GM20000 (cell line): Measurements from ENCODE around the gene KLF7.

Experiments used
- DNase-seq: peaks from one replicate; pipeline ENCODE4 v3.0.0; 2012; ENCODE audit warnings: low spot score
- TF ChIP-seq, protein P1 (sequence below): IDR thresholded peaks from 2 replicates; pipeline ENCODE4 v1.5.1; 2012; ENCODE audit warnings: mild to moderate bottlenecking, control low read depth; ENCODE audit errors: extremely low read depth, missing control alignments

KLF7 gene

DNA sequence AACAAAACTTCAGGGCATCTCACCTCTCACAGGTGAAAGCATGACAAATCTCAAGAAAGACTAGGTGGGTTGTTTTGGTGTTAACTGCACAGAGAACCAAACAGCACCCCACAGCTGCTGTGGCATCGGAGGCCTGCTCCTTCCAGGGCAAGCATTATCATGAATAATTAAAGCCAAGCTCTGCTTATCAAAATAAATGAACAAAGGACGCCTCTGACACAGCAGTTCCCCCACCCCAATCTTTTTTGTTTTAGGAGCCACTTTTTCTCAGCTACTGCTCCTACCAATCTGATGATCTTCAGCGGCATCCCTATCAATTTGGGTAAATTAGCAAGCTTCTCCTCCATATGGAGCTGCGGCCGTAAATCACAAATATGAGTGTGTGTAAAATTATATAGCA, 58.6 kb downstream of the KLF7 start:
- TF ChIP-seq, protein P1, sequence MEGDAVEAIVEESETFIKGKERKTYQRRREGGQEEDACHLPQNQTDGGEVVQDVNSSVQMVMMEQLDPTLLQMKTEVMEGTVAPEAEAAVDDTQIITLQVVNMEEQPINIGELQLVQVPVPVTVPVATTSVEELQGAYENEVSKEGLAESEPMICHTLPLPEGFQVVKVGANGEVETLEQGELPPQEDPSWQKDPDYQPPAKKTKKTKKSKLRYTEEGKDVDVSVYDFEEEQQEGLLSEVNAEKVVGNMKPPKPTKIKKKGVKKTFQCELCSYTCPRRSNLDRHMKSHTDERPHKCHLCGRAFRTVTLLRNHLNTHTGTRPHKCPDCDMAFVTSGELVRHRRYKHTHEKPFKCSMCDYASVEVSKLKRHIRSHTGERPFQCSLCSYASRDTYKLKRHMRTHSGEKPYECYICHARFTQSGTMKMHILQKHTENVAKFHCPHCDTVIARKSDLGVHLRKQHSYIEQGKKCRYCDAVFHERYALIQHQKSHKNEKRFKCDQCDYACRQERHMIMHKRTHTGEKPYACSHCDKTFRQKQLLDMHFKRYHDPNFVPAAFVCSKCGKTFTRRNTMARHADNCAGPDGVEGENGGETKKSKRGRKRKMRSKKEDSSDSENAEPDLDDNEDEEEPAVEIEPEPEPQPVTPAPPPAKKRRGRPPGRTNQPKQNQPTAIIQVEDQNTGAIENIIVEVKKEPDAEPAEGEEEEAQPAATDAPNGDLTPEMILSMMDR, result no peak
- DNase-seq, result no peak

DNA sequence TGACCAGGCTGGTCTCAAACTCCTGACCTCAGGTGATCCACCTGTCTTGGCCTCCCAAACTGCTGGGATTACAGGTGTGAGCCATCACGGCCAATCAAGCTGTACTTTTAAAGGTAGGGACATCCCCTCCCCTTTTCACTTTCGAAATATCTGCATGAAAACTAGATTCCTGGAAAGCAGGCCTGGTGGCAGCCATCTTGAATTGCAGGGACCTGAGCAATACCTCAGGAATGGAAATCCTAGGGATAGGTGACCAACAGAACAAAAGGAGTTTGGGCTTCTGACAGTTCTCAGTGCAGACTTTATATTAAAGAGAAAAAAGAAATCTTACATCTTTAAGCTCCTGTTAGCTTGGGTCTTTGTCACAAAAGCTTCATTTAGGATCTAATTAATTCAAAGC, 62.6 kb downstream of the KLF7 start:
- no peak for DNase-seq
- TF ChIP-seq, protein P1, result no peak

DNA sequence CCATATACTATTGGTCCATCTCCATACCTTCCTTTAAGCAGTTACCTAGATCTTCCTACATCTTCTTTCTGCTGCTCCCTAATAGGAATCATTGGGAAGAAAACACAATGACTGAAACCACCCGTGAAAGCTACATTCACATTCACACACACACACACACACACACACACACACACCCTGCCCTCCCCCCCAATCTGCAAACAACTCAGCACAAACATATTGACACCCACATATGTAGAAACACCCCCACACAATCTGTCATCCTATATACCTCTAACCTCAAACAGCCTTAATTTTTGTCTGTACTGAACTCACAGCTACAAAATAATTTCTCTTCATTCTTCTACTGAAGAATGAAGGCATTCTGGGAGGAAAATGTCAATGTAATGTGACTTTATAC, 63.8 kb downstream of the KLF7 start:
- TF ChIP-seq, protein P1, result no peak
- DNase-seq, result no peak

DNA sequence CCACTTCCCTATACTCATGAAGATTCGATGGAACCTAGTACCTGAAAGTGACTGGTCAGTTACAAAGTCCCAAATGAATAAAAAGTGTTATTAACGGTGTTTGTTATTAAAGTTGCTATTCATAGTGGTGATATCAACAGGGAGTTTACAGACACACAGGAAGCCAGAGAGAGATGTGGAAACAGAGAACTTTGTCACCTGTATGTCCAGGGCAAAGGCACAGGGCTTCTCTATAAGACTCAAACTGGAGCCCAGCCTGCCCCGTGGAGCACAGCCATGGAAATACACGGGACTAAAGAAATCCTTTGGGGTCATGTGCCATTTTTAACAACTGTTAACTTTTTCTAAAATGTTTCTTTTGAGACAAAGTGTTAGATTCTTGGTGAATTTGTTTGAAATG, 68.5 kb downstream of the KLF7 start:
- DNase-seq, result no peak
- TF ChIP-seq, protein P1, result no peak

DNA sequence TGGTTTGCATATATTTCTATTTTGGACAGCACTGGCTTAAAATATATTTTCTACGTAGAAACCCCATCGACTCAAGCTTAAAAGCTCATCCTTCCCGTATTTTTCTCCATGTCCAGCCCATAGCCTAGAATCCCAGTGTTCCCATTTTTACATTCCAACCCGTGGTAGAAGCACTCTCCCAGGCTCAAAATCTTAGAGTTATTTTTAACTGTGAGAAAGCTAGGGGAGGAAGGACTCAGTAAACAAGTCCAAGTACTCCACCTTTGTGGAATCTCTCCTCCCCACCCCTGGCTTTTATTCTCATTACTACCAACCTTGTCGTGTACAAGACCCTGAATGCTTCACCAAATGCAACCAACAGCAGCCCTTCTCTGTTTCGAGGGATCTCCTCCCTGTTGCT, 69.8 kb downstream of the KLF7 start:
- TF ChIP-seq, protein P1, result no peak
- no peak for DNase-seq

DNA sequence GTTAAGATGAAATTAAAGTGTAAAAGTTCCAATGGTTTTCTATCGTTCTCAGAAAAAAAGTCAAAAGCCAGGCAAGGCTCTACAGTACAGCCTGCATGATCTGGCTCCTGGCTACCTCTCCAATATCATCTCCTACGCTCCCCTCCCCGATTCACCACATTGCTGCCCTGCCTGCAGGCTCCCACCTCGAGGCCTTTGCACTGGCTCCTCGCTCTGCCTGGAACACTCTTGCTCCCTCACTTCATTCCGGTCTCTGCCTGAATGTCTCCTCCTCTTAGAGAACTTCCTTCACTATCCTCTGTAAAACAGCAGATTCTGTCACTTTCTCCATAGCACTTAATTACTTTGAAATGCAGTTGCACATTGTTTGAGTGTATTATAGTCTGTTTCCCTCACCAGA, 72.5 kb downstream of the KLF7 start:
- DNase-seq, result no peak
- TF ChIP-seq, protein P1, result no peak

DNA sequence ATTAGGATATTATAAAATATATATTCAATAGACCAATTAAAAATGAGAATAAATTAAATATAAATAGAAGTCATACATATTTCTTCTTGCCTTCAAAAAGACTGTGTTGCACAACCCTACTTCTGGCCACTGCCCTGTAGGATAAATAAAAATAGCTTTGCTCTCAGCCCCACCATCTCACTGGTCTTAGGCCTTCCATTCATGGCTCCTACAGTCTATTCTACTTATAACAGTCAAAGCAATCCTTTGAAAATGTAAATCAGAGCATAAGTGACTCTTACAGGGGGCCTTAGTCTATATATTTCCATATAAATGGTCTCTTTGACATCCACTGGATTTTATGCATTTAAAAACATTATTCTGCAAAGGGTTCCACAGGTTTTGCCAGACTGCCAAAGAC, 72.9 kb downstream of the KLF7 start:
- TF ChIP-seq, protein P1, result no peak
- no peak for DNase-seq
